ENCODE measurements around the gene CPNE8. TPM values are rescaled to one million over a fixed set of nuclear protein-coding genes. Genes with fewer than 3 reads are reported as not detected.

CPNE8 gene
- total RNA-seq, 1 experiment from 2014 or later = 23.6 TPM

GRCh38 chr12:38912116-38912515, 6.7 kb upstream of the CPNE8 start:
- in situ Hi-C loops (cut with HindIII; ENCODE audit: low pct_unique_long_range_greater_than_20kb, low sequenced_read_pairs) = no loop called here
- CTCF ChIA-PET = no interaction called here
- no peak for ATAC-seq

GRCh38 chr12:38911611-38912010, 6.2 kb upstream of the CPNE8 start:
- no peaks in the 10 kb centered on the region for H3K36me3 ChIP-seq (ENCODE audit: control insufficient read depth, insufficient read depth, low read length)
- no peak for DNase-seq (ENCODE audit: low read depth, low spot score)
- no peak for ATAC-seq
- intact Hi-C loops (cut with micrococcal nuclease; ENCODE audit: unreplicated experiment) (no loop called here), in situ Hi-C loops (cut with HindIII; ENCODE audit: low pct_unique_long_range_greater_than_20kb, low sequenced_read_pairs) (no loop called here)
- no peaks in the 10 kb centered on the region for H3K27me3 ChIP-seq (ENCODE audit: control insufficient read depth, insufficient read depth, low read length)
- ChIA-PET POLR2A (no interaction called here), CTCF (no interaction called here)
- H3K9me3 ChIP-seq (ENCODE audit: control insufficient read depth, insufficient read depth, low read depth, low read length) = no peaks in the 10 kb centered on the region
- no peak overlapping the region for H3K4me3 ChIP-seq (ENCODE audit: low read depth in 2 of 2, low read length in 2 of 2)
- no peak overlapping the region for H3K27ac ChIP-seq (ENCODE audit: low read length)
- no peak for TF ChIP-seq POLR2AphosphoS5 (IDR thresholded peaks at IDR 0.05; ENCODE audit: low read depth, low read length)
- peak; percentile 9; the same call in 1 of the 2 replicates for TF ChIP-seq CTCF (IDR thresholded peaks at IDR 0.05)
- BruUV-seq (replicated peaks) = no TSS peak
- H3K4me1 ChIP-seq (ENCODE audit: control insufficient read depth, insufficient read depth, low read length) = peaks cover 3% of the 10 kb centered on the region; the same call in 1 of the 2 replicates

More at GRCh38 chr12:38912116-38912515, 6.7 kb upstream of the CPNE8 start:
- POLR2A ChIA-PET = no interaction called here
- intact Hi-C loops (cut with micrococcal nuclease; ENCODE audit: unreplicated experiment) = no loop called here
- no peak overlapping the region for H3K4me3 ChIP-seq (ENCODE audit: low read depth in 2 of 2, low read length in 2 of 2)
- H3K27ac ChIP-seq (ENCODE audit: low read length) = no peak overlapping the region
- TF ChIP-seq REST (IDR thresholded peaks at IDR 0.05; ENCODE audit: insufficient read depth in 1 of 2, low read depth in 2 of 2, low read length in 1 of 2) = no peak
- no peak for TF ChIP-seq SIN3A (IDR thresholded peaks at IDR 0.05; ENCODE audit: borderline replicate concordance, insufficient read depth, low read depth, low read length)
- no peak for TF ChIP-seq TCF7L2 (IDR thresholded peaks at IDR 0.05; ENCODE audit: low read depth, low read length)
- no peak for TF ChIP-seq CTCF (IDR thresholded peaks at IDR 0.05)
- TF ChIP-seq POLR2AphosphoS5 (IDR thresholded peaks at IDR 0.05; ENCODE audit: low read depth, low read length) = no peak
- no peaks in the 10 kb centered on the region for H3K27me3 ChIP-seq (ENCODE audit: control insufficient read depth, insufficient read depth, low read length)
- no TSS peak for BruUV-seq (replicated peaks)
- H3K9me3 ChIP-seq (ENCODE audit: control insufficient read depth, insufficient read depth, low read depth, low read length) = no peaks in the 10 kb centered on the region
- no peak for DNase-seq (ENCODE audit: low read depth, low spot score)
- no peaks in the 10 kb centered on the region for H3K36me3 ChIP-seq (ENCODE audit: control insufficient read depth, insufficient read depth, low read length)
- peaks cover 3% of the 10 kb centered on the region; the same call in 1 of the 2 replicates for H3K4me1 ChIP-seq (ENCODE audit: control insufficient read depth, insufficient read depth, low read length)

Measured in Panc1 (cell line).